ENCODE data around the gene CD109.

DNA sequence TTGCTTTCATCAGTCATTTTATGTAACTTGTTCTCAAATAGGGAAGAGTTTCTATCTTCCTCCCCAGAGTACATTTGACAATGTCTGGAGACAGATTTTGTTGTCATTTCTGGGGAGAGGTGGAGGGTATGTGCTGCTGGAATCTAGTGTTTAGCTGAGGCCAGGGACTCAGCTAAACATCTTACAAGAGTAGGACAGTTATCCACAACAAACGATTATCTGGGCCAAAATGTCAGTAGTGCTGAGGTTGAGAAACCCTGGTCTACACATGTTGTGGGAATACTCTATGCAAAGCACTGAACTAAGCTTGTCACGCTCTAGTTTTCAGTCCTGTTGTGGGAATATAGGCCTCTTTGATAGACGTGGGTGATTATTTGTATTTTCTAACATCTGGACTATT lies 171.4 kb downstream of the CD109 start:
- TF ChIP-seq, protein P1, sequence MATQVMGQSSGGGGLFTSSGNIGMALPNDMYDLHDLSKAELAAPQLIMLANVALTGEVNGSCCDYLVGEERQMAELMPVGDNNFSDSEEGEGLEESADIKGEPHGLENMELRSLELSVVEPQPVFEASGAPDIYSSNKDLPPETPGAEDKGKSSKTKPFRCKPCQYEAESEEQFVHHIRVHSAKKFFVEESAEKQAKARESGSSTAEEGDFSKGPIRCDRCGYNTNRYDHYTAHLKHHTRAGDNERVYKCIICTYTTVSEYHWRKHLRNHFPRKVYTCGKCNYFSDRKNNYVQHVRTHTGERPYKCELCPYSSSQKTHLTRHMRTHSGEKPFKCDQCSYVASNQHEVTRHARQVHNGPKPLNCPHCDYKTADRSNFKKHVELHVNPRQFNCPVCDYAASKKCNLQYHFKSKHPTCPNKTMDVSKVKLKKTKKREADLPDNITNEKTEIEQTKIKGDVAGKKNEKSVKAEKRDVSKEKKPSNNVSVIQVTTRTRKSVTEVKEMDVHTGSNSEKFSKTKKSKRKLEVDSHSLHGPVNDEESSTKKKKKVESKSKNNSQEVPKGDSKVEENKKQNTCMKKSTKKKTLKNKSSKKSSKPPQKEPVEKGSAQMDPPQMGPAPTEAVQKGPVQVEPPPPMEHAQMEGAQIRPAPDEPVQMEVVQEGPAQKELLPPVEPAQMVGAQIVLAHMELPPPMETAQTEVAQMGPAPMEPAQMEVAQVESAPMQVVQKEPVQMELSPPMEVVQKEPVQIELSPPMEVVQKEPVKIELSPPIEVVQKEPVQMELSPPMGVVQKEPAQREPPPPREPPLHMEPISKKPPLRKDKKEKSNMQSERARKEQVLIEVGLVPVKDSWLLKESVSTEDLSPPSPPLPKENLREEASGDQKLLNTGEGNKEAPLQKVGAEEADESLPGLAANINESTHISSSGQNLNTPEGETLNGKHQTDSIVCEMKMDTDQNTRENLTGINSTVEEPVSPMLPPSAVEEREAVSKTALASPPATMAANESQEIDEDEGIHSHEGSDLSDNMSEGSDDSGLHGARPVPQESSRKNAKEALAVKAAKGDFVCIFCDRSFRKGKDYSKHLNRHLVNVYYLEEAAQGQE (IDR thresholded peaks at IDR 0.05; ENCODE audit: low read depth, low read length), result no peak
- TF ChIP-seq FOXM1 (IDR thresholded peaks at IDR 0.05; ENCODE audit: low read depth, low read length), result no peak
